Skin of body (tissue), 2 donors: ENCODE results near the gene EID1. TPM values are rescaled to one million over a fixed set of nuclear protein-coding genes. Genes with fewer than 3 reads are reported as not detected.
"Not testable (repeated sequence)": the region's sequence is repeated elsewhere in the genome, so short reads cannot be mapped to it uniquely, and the experiment has no call there.

ENCODE experiments used
- DNase-seq: peaks from one replicate; lab custom pipeline; 2025; lab: John Stamatoyannopoulos, UW
- total RNA-seq: library from RNA; depleted of rRNA; stranded (reverse); fragments of >200 nt; gene quantifications from one replicate; pipeline ENCODE4 v1.2.3, GENCODE V29; 2014

EID1 gene
- total RNA-seq, 1 donor from 2014 or later, result 111 TPM

DNA sequence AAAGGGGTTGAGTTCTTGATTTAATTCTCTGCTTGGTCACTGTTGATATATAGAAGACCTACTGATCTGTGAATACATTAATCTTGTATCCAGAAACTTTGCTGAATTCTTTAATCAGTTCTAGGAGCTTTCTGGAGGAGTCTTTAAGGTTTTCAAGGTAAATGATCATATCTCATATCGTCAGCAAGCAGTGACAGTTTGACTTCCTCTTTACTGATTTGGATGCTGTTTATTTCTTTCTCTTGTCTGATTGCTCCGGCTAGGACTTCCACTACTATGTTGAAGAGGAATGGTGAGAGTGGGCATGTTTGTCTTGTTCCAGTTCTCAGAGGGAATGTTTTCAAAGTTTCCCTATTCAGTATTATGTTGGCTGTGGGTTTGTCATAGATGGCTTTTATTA, 31.4 kb downstream of the EID1 start:
- DNase-seq, result not testable (repeated sequence)

DNA sequence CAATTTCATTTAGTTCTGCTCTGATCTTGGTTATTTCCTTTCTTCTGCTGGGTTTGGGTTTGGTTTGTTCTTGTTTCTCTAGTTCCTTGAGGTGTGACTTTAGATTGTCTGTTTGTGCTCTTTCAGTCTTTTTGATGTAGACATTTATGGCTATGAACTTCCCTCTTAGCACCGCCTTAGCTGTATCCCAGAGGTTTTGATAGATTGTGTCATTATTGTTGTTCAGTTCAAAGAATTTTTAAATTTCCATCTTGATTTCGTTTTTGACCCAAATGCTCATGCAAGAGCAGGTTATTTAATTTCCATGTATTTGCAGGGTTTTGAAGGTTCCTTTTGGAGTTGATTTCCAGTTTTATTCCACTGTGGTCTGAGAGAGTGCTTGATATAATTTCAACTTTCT, 32.6 kb downstream of the EID1 start:
- not testable (repeated sequence) for DNase-seq

DNA sequence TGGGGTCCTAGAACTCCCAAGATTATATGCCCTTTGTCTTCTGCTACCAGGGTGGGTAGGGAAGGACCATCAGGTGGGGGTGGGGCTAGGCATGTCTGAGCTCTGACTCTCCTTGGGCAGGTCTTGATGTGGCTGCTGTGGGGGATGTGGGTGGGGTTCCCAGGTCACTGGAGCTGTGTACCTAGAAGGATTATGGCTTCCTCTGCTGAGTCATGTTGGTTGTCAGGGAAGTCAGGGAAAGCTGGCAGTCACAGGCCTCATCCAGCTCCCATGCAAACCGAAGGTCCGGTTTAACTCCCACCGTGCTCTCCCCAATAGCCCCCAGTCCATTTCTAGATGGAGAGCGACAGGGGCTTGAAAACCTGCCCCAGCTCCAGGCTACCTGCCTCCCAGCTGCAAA, 35.2 kb downstream of the EID1 start:
- no peak for DNase-seq

DNA sequence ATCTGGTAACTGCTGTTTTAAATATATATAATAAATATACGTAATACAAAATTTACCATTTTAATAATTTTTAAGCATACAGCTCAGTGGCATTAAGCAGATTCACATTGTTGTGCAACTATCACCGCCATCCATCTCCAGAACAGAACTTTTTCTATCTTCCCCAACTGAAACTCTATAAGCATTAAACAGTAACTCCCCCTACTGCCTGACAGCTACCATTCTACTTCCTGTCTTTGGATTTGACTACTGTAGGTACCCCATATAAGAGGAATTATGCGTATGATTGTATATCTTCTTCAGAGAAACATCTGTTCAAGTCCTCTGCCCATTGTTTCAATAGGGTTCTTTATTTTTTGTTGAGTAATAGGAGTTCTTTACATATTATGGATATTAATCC, 36.8 kb downstream of the EID1 start:
- no peak for DNase-seq

DNA sequence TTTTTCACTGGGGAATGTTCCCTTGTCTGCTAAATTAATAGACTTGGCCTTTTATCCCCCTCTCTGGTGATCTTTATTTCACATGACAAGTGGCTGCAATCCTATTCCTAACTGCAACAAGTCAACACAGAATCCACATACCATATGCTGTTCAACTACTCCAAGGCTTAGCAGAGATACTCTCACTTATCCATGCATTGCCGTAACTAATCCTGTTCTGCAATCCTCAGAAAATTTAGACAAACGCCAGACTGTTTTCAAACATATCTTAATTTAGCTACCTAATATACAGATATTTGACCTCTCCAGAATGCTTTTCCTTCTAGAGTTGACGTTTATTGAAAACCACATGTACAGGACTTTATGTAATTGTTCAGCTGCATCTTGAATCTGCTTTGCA, 37.9 kb downstream of the EID1 start:
- DNase-seq, result peak; percentile 25

DNA sequence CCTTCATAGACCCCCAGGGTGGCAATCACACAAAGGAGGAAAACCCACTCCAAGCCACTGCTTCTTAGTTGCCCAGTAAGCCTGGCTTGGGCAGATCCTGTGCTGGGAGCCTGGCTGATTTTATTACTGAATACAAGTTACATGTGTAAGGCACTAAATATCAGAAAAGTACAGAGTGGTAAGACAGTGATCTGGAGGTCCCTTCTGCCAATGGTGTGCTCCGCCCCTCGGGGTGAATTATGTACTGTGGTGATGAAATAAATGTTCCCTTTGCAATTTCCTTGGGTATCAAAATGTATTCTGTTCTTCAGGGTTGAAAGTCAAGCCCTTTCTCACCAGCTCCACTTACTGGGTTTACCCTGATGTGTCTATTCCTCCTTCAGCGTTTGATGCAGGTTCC, 38.8 kb downstream of the EID1 start:
- DNase-seq, result no peak

DNA sequence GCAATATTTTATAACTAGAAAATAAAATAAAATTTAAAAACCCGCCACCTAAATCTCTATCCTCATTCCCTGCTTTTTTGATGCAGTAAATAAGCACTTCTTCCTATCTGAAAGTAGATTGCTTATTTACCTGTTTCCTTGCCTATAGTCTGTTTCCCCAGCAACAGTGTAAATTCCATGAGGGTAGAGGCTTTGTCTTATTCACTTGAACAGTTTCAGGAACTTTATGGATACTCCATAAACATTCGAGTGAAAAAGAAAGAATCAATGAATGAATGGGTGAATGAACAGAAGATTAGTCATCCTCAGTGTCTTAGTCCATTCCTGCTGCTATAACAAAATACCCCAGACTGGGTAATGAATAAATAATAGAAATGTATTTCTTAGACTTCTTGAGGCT, 44.1 kb downstream of the EID1 start:
- DNase-seq, result no peak

DNA sequence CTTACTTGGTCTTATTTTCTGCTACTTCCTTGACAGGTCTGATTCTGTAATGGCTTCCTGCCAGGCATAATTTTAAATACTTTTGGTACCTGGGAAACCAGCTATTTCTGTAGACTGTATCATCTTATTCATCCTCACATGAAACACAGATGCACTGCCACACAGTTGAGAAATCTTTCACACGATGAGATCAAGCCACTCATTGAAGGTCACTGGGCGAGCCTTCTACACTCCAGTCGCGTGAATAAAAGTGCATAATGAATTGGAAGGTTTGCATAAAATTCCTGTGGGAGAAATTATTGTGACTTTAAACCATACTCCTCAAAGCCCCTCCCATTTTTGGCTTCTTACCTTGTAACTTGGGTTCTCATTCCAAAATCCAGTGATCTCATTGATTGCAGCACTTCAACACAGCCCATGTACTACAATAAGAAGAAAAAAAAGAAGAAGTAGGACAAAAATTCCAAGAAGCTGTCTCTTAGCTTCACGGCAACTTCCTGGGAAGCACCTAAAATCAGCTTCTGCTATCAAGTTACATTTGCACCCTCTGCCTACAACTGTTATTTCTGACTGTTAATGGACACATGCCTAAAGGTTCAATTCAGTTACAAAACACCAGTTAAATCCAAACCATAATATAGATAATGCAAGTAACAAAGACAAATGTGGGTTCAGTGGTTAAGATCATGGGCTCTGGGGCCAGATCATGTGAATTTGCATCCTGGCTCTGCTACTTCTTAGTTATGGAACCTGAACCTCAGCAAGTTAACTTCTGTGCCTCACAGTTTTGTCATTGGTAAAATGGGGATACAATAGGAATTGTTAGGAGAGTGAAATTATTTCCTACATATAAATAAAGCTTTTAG, 46.8 kb downstream of the EID1 start:
- DNase-seq, result no peak

DNA sequence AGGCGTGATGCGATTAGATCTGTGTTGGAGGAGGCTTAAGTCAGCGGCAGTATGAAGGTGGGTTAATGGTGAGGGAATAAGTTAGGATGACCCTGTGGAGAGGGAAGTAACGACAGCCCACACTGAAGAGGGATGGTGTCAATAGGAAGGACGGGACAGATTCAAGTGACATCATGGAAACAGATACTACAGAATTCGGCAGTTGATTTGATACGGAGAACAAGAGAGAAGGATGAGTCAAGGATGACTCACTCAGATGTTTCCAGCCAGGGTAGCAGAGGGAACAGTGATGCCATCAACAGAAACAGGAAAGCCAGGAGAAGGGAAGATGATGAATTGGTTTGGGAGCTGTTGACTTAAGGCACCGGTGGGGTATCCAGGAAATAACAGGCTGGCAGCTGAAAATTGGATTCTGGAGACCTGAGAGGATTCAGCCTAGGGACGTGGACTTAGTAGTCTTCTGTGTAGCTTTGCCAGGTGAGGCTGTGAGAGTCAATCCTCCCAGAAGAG, 47.8 kb downstream of the EID1 start:
- DNase-seq, result no peak

DNA sequence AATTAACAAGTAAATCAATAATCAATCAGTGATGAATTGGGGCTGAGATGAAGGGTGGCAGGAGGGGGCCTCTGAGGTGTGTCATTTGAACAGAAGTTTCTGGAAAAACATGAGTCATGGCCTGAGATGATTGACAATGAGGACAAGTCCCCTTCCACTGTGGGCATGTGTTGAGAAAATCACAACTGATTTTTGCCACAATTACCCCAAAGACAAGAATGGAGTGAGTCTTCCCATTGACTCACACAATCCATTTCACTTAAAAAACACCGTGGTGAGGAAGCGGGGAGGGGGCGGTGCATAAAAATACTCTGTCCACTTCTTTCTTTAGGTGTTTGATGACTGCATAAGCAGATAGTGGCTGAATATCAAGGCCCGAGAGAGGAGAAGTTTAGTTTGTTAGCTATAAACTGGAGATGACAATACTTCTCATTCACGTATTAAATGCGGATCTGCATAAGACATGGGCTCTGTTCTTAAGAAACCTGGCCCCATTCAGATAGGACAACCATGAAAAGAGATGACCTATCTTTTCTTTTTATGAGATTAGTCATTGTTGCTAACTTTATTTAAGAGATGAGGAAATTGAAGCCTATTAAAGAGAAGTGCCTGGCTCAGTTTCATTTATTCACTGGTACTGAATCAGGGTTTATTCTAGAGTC, 51.1 kb downstream of the EID1 start:
- no peak for DNase-seq

DNA sequence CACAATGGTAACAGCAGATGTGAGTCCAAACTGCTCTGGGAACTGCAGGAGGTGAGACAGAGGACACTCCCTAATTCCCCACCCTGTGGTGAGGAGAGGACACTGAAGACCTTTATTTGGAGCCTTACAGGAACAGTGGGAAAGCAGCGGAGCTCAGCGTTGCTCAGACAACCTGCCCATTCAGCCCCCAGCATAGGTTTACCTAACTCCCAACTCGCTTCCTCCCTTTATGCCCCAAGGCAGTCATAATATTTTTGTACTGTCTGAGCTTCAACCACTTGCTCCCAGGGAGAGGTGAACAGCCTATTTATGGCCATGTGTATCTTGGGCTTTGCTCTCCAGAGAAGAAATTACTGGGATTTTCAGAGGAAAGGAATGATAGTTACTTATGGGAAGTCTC, 51.7 kb downstream of the EID1 start:
- no peak for DNase-seq

Other genes with a start within 250 kb of the EID1 start
- 480 TPM for gene FBN1, start 232.4 kb upstream of the EID1 start, total RNA-seq
- gene CEP152, start 67.1 kb upstream of the EID1 start, total RNA-seq, result 9.7 TPM
- 3.5 TPM for gene SHC4, start 85.8 kb downstream of the EID1 start, total RNA-seq
- gene SECISBP2L, start 168.3 kb downstream of the EID1 start, total RNA-seq, result 65.8 TPM